HG02885 (cell line): ENCODE results near the gene DNAAF8.

Experiments used
- ATAC-seq: cut with Tn5 transposase; IDR thresholded peaks from one replicate; pipeline ENCODE4 v1.9.1; 2021; ENCODE audit warnings: mild to moderate bottlenecking; ENCODE audit not compliant: unreplicated experiment, poor library complexity

Gene DNAAF8

DNA sequence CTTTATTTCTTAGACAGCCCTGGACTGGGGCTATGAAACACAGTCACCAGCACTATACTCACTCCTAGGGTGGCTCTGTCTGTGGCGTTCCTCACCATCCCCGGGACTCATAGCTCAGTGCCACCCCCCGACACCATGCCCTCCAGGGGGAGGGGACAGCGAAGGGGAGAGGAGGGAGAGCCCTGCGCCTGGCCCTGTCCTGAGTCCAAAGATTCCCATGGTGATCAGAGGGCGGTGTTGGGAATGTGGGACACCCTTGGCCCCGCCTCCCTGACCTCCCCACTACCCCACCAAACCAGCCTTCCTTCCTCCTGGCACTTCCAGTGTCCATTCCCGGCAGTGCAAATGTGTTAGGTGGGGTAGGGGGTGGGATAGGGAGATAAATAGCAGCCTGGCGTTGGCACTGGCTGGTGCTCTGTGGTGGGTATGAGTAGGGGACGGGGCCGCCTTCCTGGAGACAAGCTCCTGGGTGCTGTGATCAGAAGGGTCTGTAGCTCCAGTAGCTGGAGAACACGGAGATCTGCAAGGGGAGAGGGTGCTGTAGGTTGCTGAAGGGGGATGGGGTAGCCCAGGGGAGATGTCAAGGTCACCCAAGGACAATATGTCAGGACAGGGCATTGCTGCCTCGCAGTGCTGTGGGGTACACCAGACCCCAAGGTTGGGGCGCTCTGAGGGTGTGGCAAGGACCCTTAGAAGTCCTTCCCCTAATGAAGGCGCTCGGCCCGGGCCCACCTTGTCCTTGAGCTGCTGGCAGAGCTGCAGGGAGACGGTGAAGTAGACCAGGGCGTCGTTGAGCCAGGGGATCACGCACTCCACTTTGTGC lies 62.9 kb downstream of the DNAAF8 start:
- ATAC-seq, result no peak

DNA sequence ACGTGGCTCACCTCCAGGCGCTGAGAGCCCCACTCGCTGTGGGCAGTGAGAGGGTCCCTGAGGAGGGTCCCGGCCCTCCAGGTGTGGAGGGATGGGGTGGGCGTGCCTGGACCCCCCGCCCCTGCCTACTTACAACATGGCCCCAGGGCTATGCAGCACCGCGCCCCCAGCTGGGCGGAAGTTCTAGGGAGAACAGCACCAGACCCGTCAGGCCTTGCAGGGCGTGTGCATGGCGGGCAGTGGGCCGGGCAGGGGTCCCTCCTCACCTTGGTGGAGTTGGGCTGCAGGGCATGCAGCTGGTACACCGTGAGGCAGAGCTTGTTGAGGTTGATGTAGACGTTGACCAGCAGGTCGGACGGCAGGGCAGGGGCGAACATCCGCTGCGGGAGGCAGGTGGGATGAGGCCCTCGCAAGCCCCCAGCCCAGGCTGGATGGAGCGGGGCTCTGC lies 63.5 kb downstream of the DNAAF8 start:
- no peak for ATAC-seq

DNA sequence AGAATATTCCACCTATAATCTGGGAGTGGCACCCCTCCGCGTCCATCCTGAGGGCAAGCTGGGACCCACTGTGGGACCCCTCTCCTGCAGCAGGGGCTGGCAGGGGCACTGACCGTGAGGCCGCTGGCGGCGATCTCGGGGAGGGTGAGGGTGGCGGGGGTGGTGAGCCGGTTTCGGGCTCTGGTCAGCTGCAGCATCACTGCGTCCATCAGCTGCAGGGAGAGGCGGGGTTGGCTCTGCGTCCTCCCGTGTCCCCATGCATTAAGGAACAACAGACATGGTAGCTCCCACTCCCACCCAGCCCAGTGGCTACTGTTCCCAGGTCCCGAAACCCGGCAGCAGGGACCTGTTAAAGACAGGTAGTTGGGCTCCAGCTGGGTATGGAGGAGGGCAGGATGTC lies 64.1 kb downstream of the DNAAF8 start:
- ATAC-seq, result no peak
